GM20000 (cell line): ENCODE measurements around the gene BEND2.

ENCODE experiments used
- DNase-seq: peaks from one replicate; pipeline ENCODE4 v3.0.0; 2012; ENCODE audit warnings: low spot score
- CTCF ChIP-seq: IDR thresholded peaks from 2 replicates; pipeline ENCODE4 v1.5.1; 2012; ENCODE audit warnings: mild to moderate bottlenecking, control low read depth; ENCODE audit errors: extremely low read depth, missing control alignments

Gene BEND2

GRCh38 chrX:18203631-18204030 is 17.1 kb downstream of the BEND2 start:
- DNase-seq = no peak
- TF ChIP-seq CTCF = no peak

- no peak for TF ChIP-seq CTCF
- no peak for DNase-seq
These were observed 26.0 kb downstream of the BEND2 start for GRCh38 chrX:18194688-18195087.

GRCh38 chrX:18179446-18179845 is 41.2 kb downstream of the BEND2 start:
- TF ChIP-seq CTCF = no peak
- no peak for DNase-seq

GRCh38 chrX:18174971-18175370 is 45.7 kb downstream of the BEND2 start:
- TF ChIP-seq CTCF = no peak
- no peak for DNase-seq

- TF ChIP-seq CTCF = no peak
- no peak for DNase-seq
These were observed 46.5 kb downstream of the BEND2 start for GRCh38 chrX:18174209-18174608.

GRCh38 chrX:18173494-18174180 is 47.0 kb downstream of the BEND2 start:
- no peak for DNase-seq
- TF ChIP-seq CTCF = no peak

GRCh38 chrX:18172970-18173369 is 47.7 kb downstream of the BEND2 start:
- no peak for DNase-seq
- TF ChIP-seq CTCF = no peak
